ENCODE data around the gene FBXO3. TPM values are rescaled to one million over a fixed set of nuclear protein-coding genes. Genes with fewer than 3 reads are reported as not detected.

FBXO3 gene
- total and polyA plus RNA-seq, 9 of the 15 experiments (the other 6 are each of a cell fraction or from before 2014, with no cell fraction given): 11.6 to 59.3 (median 29.2) TPM

GRCh38 chr11:33737362-33737821 is 36.9 kb downstream of the FBXO3 start (continued):
- TF ChIP-seq PKNOX1 (IDR thresholded peaks at IDR 0.05) (peak; percentile 61), ZBTB11 (CRISPR knock-in tag; IDR thresholded peaks at IDR 0.05) (peak in 1 of 3 experiments; percentile 24; a peak in 1 of 6 replicates), NCOA1 (IDR thresholded peaks at IDR 0.05; ENCODE audit: low read depth) (peak; percentile 74; the same call in 1 of the 2 replicates), HDAC1 (IDR thresholded peaks at IDR 0.05) (peak; percentile 37 to 85; a peak in 2 of 4 replicates), PBX2 (CRISPR knock-in tag; IDR thresholded peaks at IDR 0.05; ENCODE audit: low read depth) (no peak), PBX2 (tag; conservative IDR thresholded peaks at IDR 0.05; ENCODE audit: low read depth) (0 out of 2 replicates have a peak, but pooled peaks have one; percentile 32), L3MBTL2 (IDR thresholded peaks at IDR 0.05) (peak; percentile 36; the same call in 1 of the 2 replicates), CREM (IDR thresholded peaks at IDR 0.05; ENCODE audit: low read depth) (peak; percentile 85), FOXM1 (IDR thresholded peaks at IDR 0.05; ENCODE audit: low read depth) (peak; percentile 97), FOXM1 (CRISPR knock-in tag; IDR thresholded peaks at IDR 0.05; ENCODE audit: low read depth) (no peak), ZNF318 (IDR thresholded peaks at IDR 0.05; ENCODE audit: borderline replicate concordance in 1 of 2, low read depth in 1 of 2) (no peak), NBN (IDR thresholded peaks at IDR 0.05; ENCODE audit: low read depth) (peak; percentile 84; the same call in 1 of the 2 replicates)
